Measurements from ENCODE around the gene EIPR1. TPM values are rescaled to one million over a fixed set of nuclear protein-coding genes. Genes with fewer than 3 reads are reported as not detected.
"Not testable (repeated sequence)": the region's sequence is repeated elsewhere in the genome, so short reads cannot be mapped to it uniquely, and the experiment has no call there.

Gene EIPR1
- total RNA-seq, 1 donor from 2014 or later, result 27.8 TPM

GRCh38 chr2:3289171-3289515 is 88.5 kb downstream of the EIPR1 start:
- H3K9me3 ChIP-seq (ENCODE audit: insufficient read depth, low read depth, low read length), result no peaks in the 10 kb centered on the region
- H3K27ac Mint-ChIP-seq (ENCODE audit: unreplicated experiment), result no peak overlapping the region
- peaks cover 9% of the 10 kb centered on the region for H3K79me2 ChIP-seq (ENCODE audit: insufficient read depth, low read length)
- H3K4me3 ChIP-seq (ENCODE audit: insufficient read depth, low read depth, low read length), result no peak overlapping the region
- H3K27ac ChIP-seq (ENCODE audit: low read depth, low read length), result no peak overlapping the region
- H3K4me1 Mint-ChIP-seq (ENCODE audit: low read depth, unreplicated experiment), result no peaks in the 10 kb centered on the region
- H3K9ac ChIP-seq (ENCODE audit: low read length), result no peak overlapping the region
- TF ChIP-seq CTCF (IDR thresholded peaks at IDR 0.05; ENCODE audit: insufficient read depth, low read depth, low read length) (no peak), EZH2 (IDR thresholded peaks at IDR 0.05; ENCODE audit: insufficient read depth, low read length) (no peak)
- no peaks in the 10 kb centered on the region for H3K27me3 ChIP-seq (ENCODE audit: insufficient read depth, low read length)
- FAIRE-seq (no peak), DNase-seq (ENCODE audit: low read depth) (no peak)
- H3K36me3 ChIP-seq (ENCODE audit: insufficient read depth, low read length), result no peaks in the 10 kb centered on the region
- H2AFZ ChIP-seq (ENCODE audit: low read depth, low read length), result no peak overlapping the region
- no peaks in the 10 kb centered on the region for H3K27me3 Mint-ChIP-seq (ENCODE audit: low read depth, unreplicated experiment)
- peaks cover 19% of the 10 kb centered on the region for H3K36me3 Mint-ChIP-seq (ENCODE audit: low read depth, unreplicated experiment)
- no peak overlapping the region for H3K4me2 ChIP-seq (ENCODE audit: low read length)
- H3K9me3 Mint-ChIP-seq (ENCODE audit: unreplicated experiment), result peaks cover 6% of the 10 kb centered on the region
- H3K4me1 ChIP-seq (ENCODE audit: insufficient read depth, low read length), result no peaks in the 10 kb centered on the region
- H3K4me3 Mint-ChIP-seq (ENCODE audit: unreplicated experiment), result no peak overlapping the region
- H4K20me1 ChIP-seq (ENCODE audit: insufficient read depth, low read length), result peaks cover 66% of the 10 kb centered on the region

- Mint-ChIP-seq H3K36me3 (ENCODE audit: low read depth, unreplicated experiment) (peaks cover 19% of the 10 kb centered on the region), H3K9me3 (ENCODE audit: unreplicated experiment) (peaks cover 6% of the 10 kb centered on the region), H3K4me3 (ENCODE audit: unreplicated experiment) (no peak overlapping the region), H3K27me3 (ENCODE audit: low read depth, unreplicated experiment) (no peaks in the 10 kb centered on the region), H3K27ac (ENCODE audit: unreplicated experiment) (no peak overlapping the region), H3K4me1 (ENCODE audit: low read depth, unreplicated experiment) (no peaks in the 10 kb centered on the region)
- DNase-seq (ENCODE audit: low read depth) (no peak), FAIRE-seq (no peak)
- Histone ChIP-seq H3K27ac (ENCODE audit: low read depth, low read length) (no peak overlapping the region), H3K9ac (ENCODE audit: low read length) (no peak overlapping the region), H3K4me1 (ENCODE audit: insufficient read depth, low read length) (no peaks in the 10 kb centered on the region), H3K4me2 (ENCODE audit: low read length) (no peak overlapping the region), H3K4me3 (ENCODE audit: insufficient read depth, low read depth, low read length) (no peak overlapping the region), H3K27me3 (ENCODE audit: insufficient read depth, low read length) (no peaks in the 10 kb centered on the region), H3K9me3 (ENCODE audit: insufficient read depth, low read depth, low read length) (no peaks in the 10 kb centered on the region), H3K79me2 (ENCODE audit: insufficient read depth, low read length) (peaks cover 9% of the 10 kb centered on the region), H3K36me3 (ENCODE audit: insufficient read depth, low read length) (no peaks in the 10 kb centered on the region), H4K20me1 (ENCODE audit: insufficient read depth, low read length) (peaks cover 65% of the 10 kb centered on the region), H2AFZ (ENCODE audit: low read depth, low read length) (no peak overlapping the region)
- TF ChIP-seq CTCF (IDR thresholded peaks at IDR 0.05; ENCODE audit: insufficient read depth, low read depth, low read length) (no peak), EZH2 (IDR thresholded peaks at IDR 0.05; ENCODE audit: insufficient read depth, low read length) (no peak)
Measured at GRCh38 chr2:3288470-3289170, 89.0 kb downstream of the EIPR1 start.

DNA sequence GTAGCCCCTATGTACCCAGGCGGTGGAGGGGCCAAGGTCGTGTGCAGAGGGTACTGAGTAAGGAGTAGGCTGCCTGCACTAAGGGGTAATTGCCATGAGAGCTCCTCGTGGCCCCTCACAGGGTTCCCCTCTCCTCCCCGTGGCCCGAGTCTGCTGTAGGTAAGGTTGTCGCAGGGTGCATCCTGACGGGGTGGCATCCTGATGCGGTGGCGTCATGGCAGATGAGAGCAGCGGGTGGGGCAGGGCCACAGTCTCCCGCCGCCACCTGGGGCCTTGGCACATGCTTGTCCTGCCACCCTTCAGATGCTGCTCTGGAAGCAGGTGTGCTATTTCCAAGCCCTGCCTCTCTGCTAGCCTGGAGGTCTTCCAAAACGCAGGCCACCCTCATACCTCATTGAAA is 89.7 kb downstream of the EIPR1 start:
- peaks cover 19% of the 10 kb centered on the region for H3K36me3 Mint-ChIP-seq (ENCODE audit: low read depth, unreplicated experiment)
- no peak overlapping the region for H3K4me3 Mint-ChIP-seq (ENCODE audit: unreplicated experiment)
- Histone ChIP-seq H3K9ac (ENCODE audit: low read length) (no peak overlapping the region), H3K9me3 (ENCODE audit: insufficient read depth, low read depth, low read length) (no peaks in the 10 kb centered on the region), H4K20me1 (ENCODE audit: insufficient read depth, low read length) (peaks cover 65% of the 10 kb centered on the region), H3K4me2 (ENCODE audit: low read length) (no peak overlapping the region), H3K4me3 (ENCODE audit: insufficient read depth, low read depth, low read length) (no peak overlapping the region), H3K27me3 (ENCODE audit: insufficient read depth, low read length) (no peaks in the 10 kb centered on the region), H3K4me1 (ENCODE audit: insufficient read depth, low read length) (peaks cover 6% of the 10 kb centered on the region), H3K36me3 (ENCODE audit: insufficient read depth, low read length) (no peaks in the 10 kb centered on the region), H3K27ac (ENCODE audit: low read depth, low read length) (no peak overlapping the region), H2AFZ (ENCODE audit: low read depth, low read length) (no peak overlapping the region), H3K79me2 (ENCODE audit: insufficient read depth, low read length) (peaks cover 9% of the 10 kb centered on the region)
- no peaks in the 10 kb centered on the region for H3K27me3 Mint-ChIP-seq (ENCODE audit: low read depth, unreplicated experiment)
- peaks cover 6% of the 10 kb centered on the region for H3K9me3 Mint-ChIP-seq (ENCODE audit: unreplicated experiment)
- TF ChIP-seq EZH2 (IDR thresholded peaks at IDR 0.05; ENCODE audit: insufficient read depth, low read length) (no peak), CTCF (IDR thresholded peaks at IDR 0.05; ENCODE audit: insufficient read depth, low read depth, low read length) (no peak)
- DNase-seq (ENCODE audit: low read depth) (no peak), FAIRE-seq (no peak)
- H3K4me1 Mint-ChIP-seq (ENCODE audit: low read depth, unreplicated experiment), result peaks cover 2% of the 10 kb centered on the region
- no peak overlapping the region for H3K27ac Mint-ChIP-seq (ENCODE audit: unreplicated experiment)

DNA sequence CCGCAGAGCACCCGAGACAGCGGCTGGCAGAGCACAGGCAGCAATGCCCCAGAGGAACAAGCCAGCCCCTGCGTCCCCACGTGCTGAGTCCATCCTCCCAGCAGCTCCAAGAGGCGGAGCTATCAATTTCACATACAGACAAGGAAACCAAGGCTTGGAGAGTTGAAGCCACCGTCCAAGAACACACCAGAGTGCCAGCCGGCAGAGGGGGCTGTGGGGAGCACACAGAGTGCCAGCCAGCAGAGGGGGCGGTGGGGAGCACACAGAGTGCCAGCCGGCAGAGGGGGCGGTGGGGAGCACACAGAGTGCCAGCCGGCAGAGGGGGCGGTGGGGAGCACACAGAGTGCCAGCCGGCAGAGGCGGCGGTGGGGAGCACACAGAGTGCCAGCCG is 91.0 kb downstream of the EIPR1 start:
- H3K9me3 Mint-ChIP-seq (ENCODE audit: unreplicated experiment); H3K27me3 Mint-ChIP-seq (ENCODE audit: low read depth, unreplicated experiment); H3K4me3 ChIP-seq (ENCODE audit: insufficient read depth, low read depth, low read length); H3K27me3 ChIP-seq (ENCODE audit: insufficient read depth, low read length); FAIRE-seq; H3K4me3 Mint-ChIP-seq (ENCODE audit: unreplicated experiment); H3K27ac ChIP-seq (ENCODE audit: low read depth, low read length); DNase-seq (ENCODE audit: low read depth); H2AFZ ChIP-seq (ENCODE audit: low read depth, low read length); H3K79me2 ChIP-seq (ENCODE audit: insufficient read depth, low read length); H3K4me1 Mint-ChIP-seq (ENCODE audit: low read depth, unreplicated experiment); H3K9ac ChIP-seq (ENCODE audit: low read length); H3K27ac Mint-ChIP-seq (ENCODE audit: unreplicated experiment); H3K36me3 ChIP-seq (ENCODE audit: insufficient read depth, low read length); H3K9me3 ChIP-seq (ENCODE audit: insufficient read depth, low read depth, low read length); H3K4me2 ChIP-seq (ENCODE audit: low read length): not testable (repeated sequence)
- peaks cover 19% of the 10 kb centered on the region for H3K36me3 Mint-ChIP-seq (ENCODE audit: low read depth, unreplicated experiment)
- Histone ChIP-seq H4K20me1 (ENCODE audit: insufficient read depth, low read length) (peaks cover 67% of the 10 kb centered on the region), H3K4me1 (ENCODE audit: insufficient read depth, low read length) (peaks cover 16% of the 10 kb centered on the region)
